Aorta (tissue), 5 donors: ENCODE measurements around the gene HDAC7. TPM values are rescaled to one million over a fixed set of nuclear protein-coding genes. Genes with fewer than 3 reads are reported as not detected.
"Not testable (repeated sequence)": the region's sequence is repeated elsewhere in the genome, so short reads cannot be mapped to it uniquely, and the experiment has no call there.

ENCODE experiments used
- ATAC-seq: fragments of 200-7000 bp; cut with Tn5 transposase; one replicate; pipeline ENCODE4 v1.9.1; 2022; ENCODE audit warnings: moderate library complexity; ENCODE audit not compliant: low FRiP score
- DNase-seq, 2 donors: peaks; one replicate each; pipeline ENCODE4 v3.0.0-alpha.2; 2020
- H3K27ac ChIP-seq, 2 donors: one replicate each; pipeline ENCODE4 v1.5.1; 2013; ENCODE audit warnings: low read length in 2 of 2, mild to moderate bottlenecking in 2 of 2, moderate library complexity in 2 of 2, control low read depth in 1 of 2, inconsistent platforms in 1 of 2, low read depth in 1 of 2
- H3K27me3 ChIP-seq, 2 donors: one replicate each; pipeline ENCODE4 v1.6.1; 2013; ENCODE audit warnings: control low read depth in 1 of 2, low read length in 1 of 2, mild to moderate bottlenecking in 1 of 2, moderate library complexity in 1 of 2; ENCODE audit not compliant: insufficient read depth in 2 of 2, control insufficient read depth in 1 of 2
- H3K36me3 ChIP-seq, 2 donors: one replicate each; pipeline ENCODE4 v1.6.1; 2013; ENCODE audit warnings: control low read depth in 1 of 2, low read length in 1 of 2, mild to moderate bottlenecking in 1 of 2; ENCODE audit not compliant: insufficient read depth in 2 of 2, control insufficient read depth in 1 of 2
- H3K4me1 ChIP-seq, 2 donors: one replicate each; pipeline ENCODE4 v1.6.1; 2013; ENCODE audit warnings: low read length in 2 of 2, control low read depth in 1 of 2, mild to moderate bottlenecking in 1 of 2, moderate library complexity in 1 of 2; ENCODE audit not compliant: insufficient read depth in 2 of 2, control insufficient read depth in 1 of 2
- H3K4me3 ChIP-seq, 2 donors: one replicate each; pipeline ENCODE4 v1.5.1; 2013; ENCODE audit warnings: low read length in 2 of 2, control low read depth in 1 of 2, mild to moderate bottlenecking in 1 of 2
- H3K9me3 ChIP-seq: one replicate; pipeline ENCODE4 v1.6.1; 2013; ENCODE audit warnings: mild to moderate bottlenecking, low read length; ENCODE audit not compliant: control insufficient read depth
- WGBS, 2 donors: extraction: QIAGEN DNeasy Blood & Tissue Kit; methylation state at CpG; one replicate each; pipeline ENCODE4 v1.1.7; 2013; 5-methylcytosine and 5-hydroxymethylcytosine counted together
- intact Hi-C, 2 donors: fragments of 100-400 bp; cut with DNase I; formaldehyde crosslinking; loops; one replicate each; pipeline versions ENCODE4 v1.14.2 to v1.15.0; 2022
- polyA plus RNA-seq, 2 donors: library from polyadenylated mRNA; stranded (reverse); fragments of 200-250 nt; gene quantifications; one replicate each; pipeline ENCODE4 v1.2.3, GENCODE V29; 2013
- total RNA-seq, 2 donors: library from RNA; stranded (reverse); fragmentation: NEBNext Ultra II Directional; extraction: Animal tissue kit (Norgen Biotek cat#: 25700); gene quantifications; one replicate each; pipeline ENCODE4 v1.2.1, GENCODE V29; 2021
- donor health status: healthy with polysubstance abuse.
- donor health status: Bipolar disorder and iron deficiency.
- donor health status: DM: no; HTN: no; CAD: no.
- donor health status: DM: no; HTN: no; CAD: no.
- donor health status: DM: yes; HTN: yes; CAD: no.

Gene HDAC7
- total and polyA plus RNA-seq, 4 donors = 17.0 to 192 (median 119) TPM

GRCh38 chr12:47820631-47821345, 1.1 kb upstream of the HDAC7 start:
- peaks cover 6 to 13% of the 10 kb centered on the region in 2 donors for H3K4me1 ChIP-seq

DNA sequence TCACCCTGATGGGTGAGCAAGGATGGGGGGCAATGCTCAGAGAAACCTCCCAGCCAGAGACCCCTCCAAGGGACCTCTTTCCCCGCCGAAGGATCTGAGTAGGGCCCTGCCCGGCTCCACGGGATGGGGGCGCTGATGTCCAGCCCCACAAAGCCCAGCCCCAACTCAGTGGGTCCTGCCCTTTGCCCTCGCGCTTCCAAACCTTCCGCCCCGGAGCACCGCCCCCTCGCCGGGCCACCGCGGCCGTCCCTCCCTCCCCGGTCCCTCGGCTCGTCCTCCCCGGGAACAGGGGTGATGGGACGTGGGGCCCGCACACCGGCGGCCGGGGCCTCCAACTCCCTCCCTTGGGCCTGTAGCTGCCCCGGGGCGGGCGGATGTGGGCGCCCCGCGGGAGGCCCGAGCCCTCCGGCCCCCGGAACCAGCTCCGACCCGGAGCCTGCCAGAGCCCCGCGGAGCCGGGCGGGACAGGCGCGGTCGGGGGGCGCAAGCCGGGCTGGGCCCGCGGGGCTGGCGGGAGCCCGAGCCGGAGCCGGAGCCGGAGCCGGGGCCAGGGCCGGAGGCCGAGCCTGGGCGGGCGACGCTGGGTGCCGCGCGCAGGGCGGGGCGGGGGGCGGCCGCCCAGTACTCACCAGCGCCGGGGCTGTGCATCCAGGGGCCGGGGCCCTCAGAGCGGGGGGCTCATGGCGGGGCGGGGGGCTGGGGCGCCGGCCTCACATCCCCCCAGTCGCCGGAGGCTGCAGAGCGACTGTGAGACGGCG, 386 bp downstream of the HDAC7 start:
- no peaks in the 10 kb centered on the region for H3K9me3 ChIP-seq
- peak; percentile 88 to 90 for DNase-seq
- H3K36me3 ChIP-seq = no peaks in the 10 kb centered on the region
- H3K4me1 ChIP-seq = peaks cover 6 to 13% of the 10 kb centered on the region in 2 donors
- H3K27me3 ChIP-seq = no peaks in the 10 kb centered on the region
- H3K4me3 ChIP-seq = peak overlapping the region; percentile 86 to 96
- intact Hi-C loops = loop anchor here in 1 of 2 donors (10.0 kb wide), 1 partner anchor 1435 kb away; no protein-coding TSS in a partner anchor
- peak; percentile 36 for ATAC-seq
- H3K27ac ChIP-seq = peak overlapping the region; percentile 82 to 97
- 0 to 1% methylated on average over 46 to 77 of the region's 77 CpGs for WGBS, 2 donors

More at GRCh38 chr12:47820631-47821345, 1.1 kb upstream of the HDAC7 start:
- DNase-seq (peak; percentile 92 to 93), ATAC-seq (peak; percentile 87)
- WGBS, 2 donors = 5 to 6% methylated on average over 17 of the region's 17 CpGs
- peak overlapping the region; percentile 96 to 97 for H3K27ac ChIP-seq
- peak overlapping the region; percentile 86 to 96 for H3K4me3 ChIP-seq
- H3K27me3 ChIP-seq = no peaks in the 10 kb centered on the region
- intact Hi-C loops = no loop called here
- no peaks in the 10 kb centered on the region for H3K36me3 ChIP-seq
- H3K9me3 ChIP-seq = no peaks in the 10 kb centered on the region

DNA sequence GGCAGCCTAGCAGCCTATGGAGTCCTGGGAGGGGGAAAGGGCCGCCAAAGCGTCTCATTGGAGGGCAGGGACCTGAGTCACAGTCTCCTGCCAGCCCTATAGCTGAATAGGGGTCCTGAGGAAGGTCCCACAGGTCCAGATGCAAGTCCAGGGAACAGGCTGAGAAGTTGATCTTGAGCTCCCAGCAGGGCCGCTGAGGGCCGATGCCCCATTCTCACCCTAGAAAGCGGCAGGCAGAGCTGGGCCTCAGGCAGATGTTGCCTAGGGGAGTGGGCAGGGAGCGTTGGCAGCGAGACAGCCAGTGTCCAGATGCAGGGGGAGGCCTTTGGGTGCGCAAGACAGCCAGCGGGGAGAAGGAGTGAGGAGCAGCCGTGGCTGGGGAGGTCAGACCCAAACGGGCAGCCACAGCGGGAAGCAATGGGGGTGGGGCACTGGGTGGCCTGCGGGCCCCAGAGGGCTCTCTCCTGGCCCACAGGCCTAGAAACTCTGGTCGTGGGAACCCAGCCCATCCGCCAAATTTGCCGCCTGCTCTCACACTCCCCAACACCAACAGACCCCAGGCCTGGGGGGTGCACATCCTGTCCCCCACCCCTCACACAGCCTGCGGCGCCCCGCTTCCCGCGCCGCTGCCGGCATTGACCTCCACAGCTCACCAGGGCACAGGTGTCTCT, 1.1 kb downstream of the HDAC7 start:
- Histone ChIP-seq H3K27me3 (no peaks in the 10 kb centered on the region), H3K9me3 (no peaks in the 10 kb centered on the region), H3K27ac (peak overlapping the region; percentile 82 to 97), H3K4me1 (peaks cover 6 to 13% of the 10 kb centered on the region in 2 donors), H3K4me3 (peak overlapping the region; percentile 86 to 96), H3K36me3 (no peaks in the 10 kb centered on the region)
- peak; percentile 74 to 84 for DNase-seq
- intact Hi-C loops = loop anchor here in 1 of 2 donors (10.0 kb wide), 1 partner anchor 1434 kb away; no protein-coding TSS in a partner anchor
- no peak for ATAC-seq
- 3 to 4% methylated on average over 23 of the region's 23 CpGs for WGBS, 2 donors

DNA sequence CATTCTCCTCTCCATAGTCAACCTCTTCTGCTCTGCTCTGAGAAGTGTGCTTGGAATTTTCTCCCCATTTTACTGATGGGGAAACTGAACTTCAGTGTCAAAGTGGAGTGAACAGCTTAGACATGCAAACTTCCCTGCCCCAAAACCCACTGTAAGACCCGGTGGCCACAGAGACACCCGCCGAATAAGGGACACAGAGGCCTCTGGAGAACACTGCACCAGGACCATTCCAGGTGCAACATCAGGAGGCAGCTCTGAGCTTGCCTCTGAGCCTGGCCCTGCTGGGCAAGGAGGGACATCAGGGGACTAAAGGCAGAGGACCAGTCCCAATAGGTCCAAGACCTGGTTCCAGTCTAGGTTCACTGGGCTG, 1.7 kb downstream of the HDAC7 start:
- Histone ChIP-seq H3K4me3 (peak overlapping the region in 1 of 2 donors; percentile 86), H3K27ac (peak overlapping the region in 1 of 2 donors; percentile 82), H3K9me3 (no peaks in the 10 kb centered on the region), H3K4me1 (peaks cover 6 to 13% of the 10 kb centered on the region in 2 donors), H3K27me3 (no peaks in the 10 kb centered on the region), H3K36me3 (no peaks in the 10 kb centered on the region)
- intact Hi-C loops = loop anchor here in 1 of 2 donors (10.0 kb wide), 1 partner anchor 1433 kb away; no protein-coding TSS in a partner anchor
- WGBS, 2 donors = 30 to 51% methylated on average over 3 of the region's 3 CpGs
- ATAC-seq (no peak), DNase-seq (peak; percentile 17 to 61)

DNA sequence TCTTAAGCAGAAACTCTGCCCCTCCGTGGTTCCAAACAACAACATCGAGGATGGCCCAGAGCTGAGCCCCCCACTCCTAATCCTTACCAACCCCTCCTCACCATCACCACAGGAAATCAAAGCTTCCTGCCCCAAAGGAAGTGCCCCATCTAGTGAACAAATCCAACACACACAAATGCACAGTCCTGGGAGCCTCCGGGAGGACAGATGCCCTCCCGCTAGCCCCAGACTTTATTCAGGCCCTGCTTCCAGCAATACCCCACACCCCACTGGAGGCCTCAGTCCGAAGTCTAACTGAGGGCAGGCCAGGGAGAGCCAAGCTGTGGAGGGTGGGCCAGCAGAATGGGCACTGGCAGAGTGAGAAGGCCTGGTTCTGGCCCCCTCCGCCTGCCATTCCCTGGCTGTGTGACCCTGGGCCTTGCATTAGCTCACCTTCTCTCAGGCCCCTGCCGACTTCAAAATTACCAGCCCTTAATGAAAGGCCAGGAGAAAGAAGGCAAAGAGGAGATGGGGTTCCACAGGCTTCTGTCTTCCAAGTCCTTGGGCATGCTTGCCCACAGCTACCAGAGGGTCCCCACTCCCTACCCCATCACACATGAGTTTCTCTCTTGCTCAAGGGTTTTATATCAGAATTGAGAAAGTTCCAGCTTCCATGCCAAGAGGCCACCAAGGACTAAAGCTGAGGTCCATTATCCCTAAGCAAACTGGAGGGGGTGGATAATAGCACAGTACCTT, 2.3 kb downstream of the HDAC7 start:
- Histone ChIP-seq H3K36me3 (no peaks in the 10 kb centered on the region), H3K4me3 (peak overlapping the region in 1 of 2 donors; percentile 86), H3K27ac (peak overlapping the region; percentile 44 to 82), H3K27me3 (no peaks in the 10 kb centered on the region), H3K9me3 (no peaks in the 10 kb centered on the region), H3K4me1 (peaks cover 6 to 9% of the 10 kb centered on the region in 2 donors)
- no peak for ATAC-seq
- WGBS, 2 donors = 8 to 9% methylated on average over 7 of the region's 7 CpGs
- intact Hi-C loops = loop anchor here in 1 of 2 donors (10.0 kb wide), 1 partner anchor 1433 kb away; no protein-coding TSS in a partner anchor
- DNase-seq = peak; percentile 52 to 69

DNA sequence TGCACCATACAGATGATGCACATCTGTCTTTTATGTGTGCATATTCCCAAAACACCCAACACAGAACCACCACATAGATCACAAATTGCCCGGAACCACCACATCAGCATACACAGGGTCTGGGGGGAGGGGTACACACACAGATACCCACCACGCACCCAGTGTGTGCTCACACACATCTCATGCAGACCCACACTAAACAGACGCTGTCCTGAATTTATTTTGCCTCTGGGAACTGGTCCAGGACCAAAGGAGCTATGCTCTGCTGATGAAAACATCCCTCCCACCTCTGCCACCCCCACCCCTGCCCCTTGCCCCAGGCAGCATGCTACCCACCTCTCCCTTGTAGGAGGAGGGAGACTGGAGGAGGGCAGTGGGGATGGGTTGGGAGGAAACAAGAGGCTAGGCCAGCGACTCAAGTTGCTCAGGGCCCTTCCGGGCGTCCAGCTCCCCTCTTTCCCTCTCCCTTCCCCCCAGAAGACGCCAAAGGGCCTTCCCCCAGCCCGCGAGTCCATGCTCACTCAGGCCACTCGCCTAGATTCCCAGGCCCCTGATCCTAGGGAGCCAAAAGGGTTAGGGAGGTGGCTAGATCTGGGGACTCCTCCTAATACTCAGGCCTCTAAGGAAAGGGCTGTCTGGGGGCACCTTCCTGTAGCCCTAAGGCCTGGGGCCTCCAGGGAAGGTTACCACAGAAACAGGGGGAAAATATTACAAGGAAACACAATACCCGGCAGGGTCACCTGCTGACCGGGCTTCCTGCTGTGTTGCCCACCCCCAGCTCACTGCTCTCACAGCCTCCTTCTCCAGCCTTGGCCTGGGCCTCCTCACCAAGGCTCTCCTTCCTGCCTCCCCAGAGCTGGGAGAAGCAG, 3.1 kb downstream of the HDAC7 start:
- no peaks in the 10 kb centered on the region for H3K36me3 ChIP-seq
- no peak overlapping the region for H3K4me3 ChIP-seq
- peak; percentile 56 to 77 for DNase-seq
- no peaks in the 10 kb centered on the region for H3K27me3 ChIP-seq
- H3K9me3 ChIP-seq = no peaks in the 10 kb centered on the region
- peak overlapping the region; percentile 44 to 82 for H3K27ac ChIP-seq
- 8 to 10% methylated on average over 11 to 12 of the region's 12 CpGs for WGBS, 2 donors
- intact Hi-C loops = loop anchor here in 1 of 2 donors (10.0 kb wide), 1 partner anchor 1432 kb away; no protein-coding TSS in a partner anchor
- no peak for ATAC-seq
- H3K4me1 ChIP-seq = peaks cover 2% of the 10 kb centered on the region in 2 donors

- not testable (repeated sequence) for H3K4me3 ChIP-seq, ATAC-seq, H3K36me3 ChIP-seq, H3K9me3 ChIP-seq, H3K4me1 ChIP-seq, H3K27me3 ChIP-seq
- H3K27ac ChIP-seq = peak overlapping the region in 1 of 2 donors; percentile 81
- 78% methylated on average over 5 of the region's 5 CpGs for WGBS, 2 donors
- peak in 1 of 2 donors; percentile 35 for DNase-seq
- intact Hi-C loops = loop anchor here in 1 of 2 donors (10.0 kb wide), 1 partner anchor 1431 kb away; no protein-coding TSS in a partner anchor
Measured at GRCh38 chr12:47815447-47815846, 4.3 kb downstream of the HDAC7 start.
